GM19025 (cell line): ENCODE measurements around the gene SLC25A3.
A peak's percentile ranks its signal among the peaks of the same experiment; 100 is the strongest.
"Not testable (repeated sequence)": the region's sequence is repeated elsewhere in the genome, so short reads cannot be mapped to it uniquely, and the experiment has no call there.

ENCODE experiments used
- ATAC-seq: cut with Tn5 transposase; IDR thresholded peaks from one replicate; pipeline ENCODE4 v1.9.1; 2021; ENCODE audit warnings: mild to moderate bottlenecking, low read depth, moderate library complexity; ENCODE audit not compliant: unreplicated experiment

Gene SLC25A3

DNA sequence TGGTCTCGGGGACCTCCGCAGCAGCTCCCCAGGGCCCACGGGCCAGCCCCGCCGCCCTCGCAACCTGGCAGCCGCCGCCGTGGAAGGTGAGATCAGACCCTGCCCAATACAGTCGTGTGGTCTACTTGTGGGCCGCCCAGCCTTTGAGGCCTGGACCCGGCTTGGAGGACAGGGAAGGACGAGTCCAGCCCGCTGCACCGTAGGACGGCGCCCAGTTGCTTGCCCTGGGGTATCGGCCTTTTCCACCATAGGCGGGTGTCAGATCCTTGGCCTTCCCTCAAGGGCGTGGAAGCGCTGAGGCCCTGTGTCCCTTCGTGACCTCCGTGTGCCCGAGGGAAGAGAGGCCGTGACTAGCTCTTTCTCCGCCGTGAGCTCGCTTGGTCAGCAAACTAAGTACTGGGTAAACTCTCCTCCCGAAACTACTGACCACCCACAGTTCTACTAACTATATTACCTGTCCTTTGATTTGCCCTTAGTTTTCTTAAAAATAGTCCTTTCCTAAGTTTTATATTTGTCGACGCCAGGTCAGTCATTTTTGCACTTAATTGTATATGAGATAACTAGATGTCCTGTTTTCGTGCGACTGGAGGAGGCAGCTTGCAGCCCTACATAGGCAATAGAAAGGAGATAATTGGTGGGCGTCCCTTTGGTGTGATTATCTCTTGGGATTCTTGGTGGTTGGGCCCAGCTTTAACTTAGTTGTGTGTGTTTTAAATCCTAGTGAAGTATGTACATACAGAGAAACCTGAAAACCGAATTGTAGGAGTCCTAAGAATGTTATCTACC is 757 bp downstream of the SLC25A3 start:
- no peak for ATAC-seq

DNA sequence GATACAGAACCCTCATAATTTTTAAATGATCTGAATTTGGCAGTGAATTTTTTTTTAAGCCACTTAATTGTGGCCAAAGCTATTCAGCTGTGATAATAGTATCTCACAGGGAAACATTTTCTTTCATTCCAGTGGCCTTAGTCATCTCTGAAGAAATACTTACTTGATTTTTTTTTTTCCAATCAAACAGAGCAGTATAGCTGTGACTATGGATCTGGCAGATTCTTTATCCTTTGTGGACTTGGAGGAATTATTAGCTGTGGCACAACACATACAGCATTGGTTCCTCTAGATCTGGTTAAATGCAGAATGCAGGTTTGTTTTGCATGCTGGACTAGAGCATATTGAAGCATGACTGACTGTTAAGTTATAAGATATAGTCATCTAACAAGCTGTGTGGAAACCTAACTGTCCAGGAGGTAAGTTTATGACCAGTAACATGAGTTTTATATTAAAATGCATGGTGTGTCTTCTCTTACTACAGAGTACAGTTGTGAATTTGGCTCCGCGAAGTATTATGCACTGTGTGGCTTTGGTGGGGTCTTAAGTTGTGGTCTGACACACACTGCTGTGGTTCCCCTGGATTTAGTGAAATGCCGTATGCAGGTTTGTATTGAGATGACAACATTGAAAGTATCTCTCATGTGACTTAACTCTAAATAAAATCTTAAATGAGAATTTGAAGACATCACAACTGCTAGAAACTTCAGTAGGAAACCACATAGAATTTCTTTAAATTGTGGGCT is 1.9 kb downstream of the SLC25A3 start:
- ATAC-seq, result no peak

DNA sequence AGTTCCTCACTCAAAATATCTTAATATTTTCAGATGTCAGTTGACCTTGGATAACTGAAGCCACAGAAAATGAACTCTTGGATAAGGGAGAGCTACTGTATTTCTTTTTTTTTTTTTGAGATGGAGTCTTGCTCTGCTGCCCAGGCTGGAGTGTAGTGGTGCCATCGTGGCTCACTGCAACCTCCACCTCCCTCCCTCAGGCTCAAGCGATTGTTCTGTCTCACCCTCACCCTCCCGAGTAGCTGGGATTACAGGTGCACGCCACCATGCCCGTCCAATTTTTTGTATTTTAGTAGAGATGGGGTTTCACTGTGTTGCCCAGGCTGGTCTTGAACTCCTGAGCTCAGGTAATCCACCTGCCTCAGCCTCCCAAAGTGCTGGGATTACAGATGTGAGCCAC is 3.8 kb downstream of the SLC25A3 start:
- ATAC-seq, result not testable (repeated sequence)

DNA sequence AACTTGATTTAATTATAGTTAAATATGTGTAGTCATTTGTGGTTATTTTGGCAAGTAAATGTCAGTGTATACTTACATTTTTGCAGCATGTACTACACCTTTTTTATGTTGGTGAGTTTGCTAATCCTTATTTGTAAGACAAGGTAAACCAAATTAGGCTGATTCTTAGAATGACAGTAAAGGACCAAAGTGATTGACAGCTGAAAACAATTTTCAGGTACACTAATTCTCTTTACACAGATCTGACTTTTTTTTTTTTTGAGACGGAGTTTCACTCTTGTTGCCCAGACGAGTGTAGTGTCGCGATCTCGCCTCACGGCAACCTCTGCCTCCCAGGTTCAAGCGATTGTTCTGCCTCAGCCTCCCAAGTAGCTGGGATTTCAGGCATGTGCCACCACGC is 8.4 kb downstream of the SLC25A3 start:
- no peak for ATAC-seq

DNA sequence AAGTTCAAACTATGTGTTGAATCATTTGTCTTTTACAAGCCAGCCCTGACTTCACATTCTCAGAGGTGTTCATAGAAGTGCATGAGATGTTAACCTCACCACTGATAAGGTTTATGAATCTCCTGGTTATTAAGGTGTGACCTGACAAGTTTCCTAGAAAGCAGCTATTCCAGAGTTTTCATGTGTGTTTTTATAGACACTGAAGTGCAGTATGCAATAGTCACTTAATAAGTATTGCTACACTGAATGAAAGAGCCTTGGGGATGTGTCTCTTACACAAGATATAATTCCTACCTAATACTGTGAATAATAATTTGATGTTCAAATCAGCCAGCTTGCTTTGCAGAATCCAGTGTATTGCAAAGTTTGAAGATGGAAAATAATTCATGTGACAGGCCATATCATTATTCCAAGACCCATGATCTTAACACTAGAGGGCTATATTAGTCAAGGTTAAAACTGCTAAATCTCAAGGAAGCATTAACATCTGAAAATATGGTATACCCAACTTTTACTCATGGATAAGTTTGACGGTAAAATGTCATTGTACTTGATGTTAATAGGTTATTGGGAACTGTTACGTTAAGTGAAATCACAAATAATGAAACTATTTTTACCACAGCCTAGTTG is 13.0 kb downstream of the SLC25A3 start:
- ATAC-seq, result no peak

DNA sequence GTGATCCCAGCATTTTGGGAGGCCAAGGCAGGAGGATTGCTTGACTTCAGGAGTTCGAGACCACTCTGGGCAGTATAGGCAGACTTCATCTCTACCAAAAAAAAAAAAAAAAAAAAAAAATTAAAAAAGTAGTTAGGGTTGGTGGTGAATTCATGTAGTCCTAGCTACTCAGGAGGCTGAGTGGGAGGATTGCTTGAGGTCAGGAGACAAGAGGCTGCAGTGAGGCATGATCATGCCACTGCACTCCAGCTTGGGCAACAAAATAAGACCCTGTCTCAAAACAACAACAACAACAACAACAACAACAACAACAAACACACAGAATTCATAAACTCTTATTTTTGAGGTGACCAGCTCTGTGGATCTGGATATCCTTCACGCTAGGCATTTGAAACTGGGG is 17.1 kb downstream of the SLC25A3 start:
- ATAC-seq, result no peak

DNA sequence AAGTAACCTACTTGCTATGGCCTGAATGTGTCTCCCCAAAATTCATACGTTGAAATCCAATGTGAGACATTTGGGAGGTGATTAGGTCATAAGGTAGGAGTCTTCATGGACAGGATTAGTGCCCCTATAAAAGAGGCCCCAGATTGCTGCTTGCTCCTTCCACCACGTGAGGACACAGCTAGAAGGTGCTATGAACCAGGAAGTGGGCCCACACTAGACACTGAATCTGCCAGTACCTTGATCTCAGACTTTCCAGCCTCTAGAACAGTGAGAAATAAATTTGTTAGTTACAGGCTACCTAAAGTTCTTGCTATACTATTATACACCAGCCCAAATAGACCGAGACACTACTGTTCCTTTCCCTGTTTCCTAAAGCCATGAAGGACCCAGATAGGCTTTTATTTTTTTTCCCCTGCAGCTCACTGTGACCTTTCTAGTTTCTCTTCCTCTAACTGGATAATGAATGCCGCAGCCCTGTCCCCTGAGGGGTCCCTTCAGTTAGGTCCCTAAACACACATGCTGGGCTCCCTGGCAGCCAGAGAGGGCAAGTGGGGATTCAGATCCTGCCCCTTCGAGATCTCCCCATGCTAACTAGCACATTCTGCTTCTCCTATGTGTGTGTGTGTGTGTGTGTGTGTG is 19.3 kb downstream of the SLC25A3 start:
- ATAC-seq, result peak; percentile 82

DNA sequence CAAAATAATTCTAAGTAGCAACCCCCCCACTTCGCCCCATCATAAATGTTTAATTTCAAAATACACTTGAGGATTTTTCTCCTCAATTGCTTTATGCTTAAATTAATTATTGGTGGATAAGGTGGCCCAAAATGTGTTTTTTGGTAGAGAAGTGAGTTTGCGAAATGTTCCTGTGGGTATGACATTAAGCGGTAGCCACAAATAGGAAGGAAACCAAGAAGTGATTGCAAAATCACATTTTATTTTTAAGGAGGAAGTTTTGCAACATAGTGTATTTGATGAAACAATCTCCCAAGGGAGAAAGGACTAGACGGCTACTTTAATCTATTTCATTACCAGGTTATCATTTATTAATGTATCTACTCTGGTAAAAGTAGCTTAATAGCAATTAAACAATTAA is 25.5 kb downstream of the SLC25A3 start:
- no peak for ATAC-seq

DNA sequence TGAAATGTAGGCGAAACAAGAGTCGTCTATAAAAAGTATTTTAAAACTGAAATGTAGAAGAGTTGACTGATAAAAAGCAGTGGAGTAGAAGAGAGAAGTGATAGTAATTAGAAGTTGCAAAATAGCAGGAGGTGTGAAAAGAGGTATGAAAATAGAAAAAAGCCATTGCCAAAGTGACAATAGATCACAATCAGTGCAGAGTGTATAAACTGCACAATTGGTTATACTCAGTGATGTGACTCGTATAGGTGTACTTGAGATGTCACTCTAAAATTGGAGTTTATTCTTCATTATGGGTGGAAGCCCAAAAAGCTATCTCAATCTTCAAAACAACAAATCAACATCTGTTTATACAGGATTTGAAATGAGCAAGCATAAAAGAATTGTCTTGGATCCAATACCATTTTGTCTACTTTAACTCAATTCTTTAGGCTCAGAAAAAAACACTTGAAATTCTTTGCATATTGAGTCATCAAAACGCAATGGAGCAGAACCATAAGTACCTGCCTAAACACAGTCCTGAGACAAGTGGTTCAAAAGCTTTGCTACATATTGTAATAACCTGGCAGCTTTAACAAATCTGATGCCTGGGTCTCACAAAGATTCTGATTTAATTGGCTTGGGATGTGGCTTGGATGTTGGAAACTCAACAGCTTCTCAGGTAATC is 42.3 kb downstream of the SLC25A3 start:
- ATAC-seq, result peak; percentile 74

DNA sequence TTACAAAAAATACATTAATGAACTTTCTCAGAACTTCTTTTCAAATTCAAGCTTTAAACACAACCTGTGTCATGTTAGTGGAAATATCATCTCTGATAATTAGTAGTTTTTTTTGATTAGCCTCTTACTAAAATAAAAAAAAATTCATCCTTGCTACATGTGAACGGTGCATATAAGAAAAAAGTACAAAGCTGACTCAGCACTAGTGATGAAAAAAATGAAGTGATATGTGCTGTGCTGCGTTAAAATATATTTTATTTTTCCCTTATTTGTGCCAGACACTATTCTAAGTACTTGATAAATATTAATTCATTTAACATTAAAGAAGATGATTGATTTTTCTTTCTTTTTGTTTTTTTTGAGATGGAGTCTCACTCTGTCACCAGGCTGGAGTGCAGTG is 43.6 kb downstream of the SLC25A3 start:
- no peak for ATAC-seq

DNA sequence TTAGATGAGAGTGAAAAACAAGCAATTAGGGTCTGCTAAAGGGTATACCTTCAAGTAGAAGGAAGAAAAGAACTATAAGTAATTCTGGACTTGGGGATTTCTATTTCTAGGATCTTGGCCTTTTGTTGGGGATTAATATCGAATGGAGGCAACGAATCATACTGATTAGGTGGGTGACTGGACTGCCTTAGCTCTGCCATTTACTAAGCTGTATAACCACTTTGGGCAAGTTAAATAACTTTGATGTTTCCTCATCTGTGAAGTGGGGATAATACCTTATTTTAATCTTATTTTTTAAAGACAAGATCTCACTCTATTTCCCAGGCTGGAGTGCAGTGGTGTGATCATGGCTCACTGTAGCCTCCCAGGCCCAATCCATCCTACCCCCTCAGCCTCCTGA is 44.5 kb downstream of the SLC25A3 start:
- no peak for ATAC-seq

DNA sequence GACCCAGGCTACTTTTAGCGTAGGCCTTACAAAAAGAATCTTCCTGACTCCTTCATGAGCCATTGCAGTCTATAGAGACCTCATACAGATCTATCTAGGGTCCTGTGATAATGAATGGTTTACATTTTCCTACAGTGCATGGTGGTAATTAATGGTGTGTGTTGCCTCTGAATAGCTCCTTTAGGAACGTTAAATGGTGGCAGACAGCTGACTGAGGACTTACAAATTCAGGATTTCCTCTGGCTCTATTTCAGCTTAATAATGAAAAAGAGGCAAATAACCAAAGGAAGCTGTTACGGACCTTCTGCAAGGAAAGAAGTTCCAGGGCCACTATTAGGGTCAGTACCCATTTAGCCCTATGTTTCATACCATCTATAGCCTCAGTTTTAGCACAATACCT is 46.0 kb downstream of the SLC25A3 start:
- no peak for ATAC-seq

DNA sequence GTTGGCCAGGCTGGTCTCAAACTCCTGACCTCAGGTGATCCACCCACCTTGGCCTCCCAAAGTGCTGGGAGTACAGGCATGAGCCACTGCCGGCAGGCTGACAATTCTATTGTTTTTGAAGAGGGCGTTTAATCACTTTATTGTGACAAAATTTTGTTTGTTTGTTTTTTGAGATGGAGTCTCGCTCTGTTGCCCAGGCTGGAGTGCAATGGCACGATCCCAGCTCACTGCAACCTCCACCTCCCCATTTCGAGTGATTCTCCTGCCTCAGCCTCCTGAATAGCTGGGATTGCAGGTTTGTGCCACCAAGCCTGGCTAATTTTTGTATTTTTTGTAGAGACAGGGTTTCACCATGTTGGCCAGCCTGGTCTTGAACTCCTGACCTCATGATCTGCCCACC is 49.3 kb downstream of the SLC25A3 start:
- not testable (repeated sequence) for ATAC-seq

DNA sequence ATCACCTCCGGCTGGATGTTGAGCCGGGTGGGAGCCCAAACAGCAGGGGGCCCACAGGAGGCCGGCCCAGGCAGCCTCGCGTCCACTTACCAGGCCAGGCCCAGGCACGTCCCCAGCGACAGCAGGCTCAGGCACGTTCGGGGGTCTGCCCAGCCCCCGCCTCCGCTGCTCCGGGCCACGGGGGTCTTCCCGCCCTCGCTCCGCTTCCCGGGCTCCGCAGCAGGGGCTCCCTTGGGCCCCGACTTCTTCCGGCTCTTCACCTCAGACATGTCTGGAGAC is 50.9 kb downstream of the SLC25A3 start:
- ATAC-seq, result peak; percentile 13

DNA sequence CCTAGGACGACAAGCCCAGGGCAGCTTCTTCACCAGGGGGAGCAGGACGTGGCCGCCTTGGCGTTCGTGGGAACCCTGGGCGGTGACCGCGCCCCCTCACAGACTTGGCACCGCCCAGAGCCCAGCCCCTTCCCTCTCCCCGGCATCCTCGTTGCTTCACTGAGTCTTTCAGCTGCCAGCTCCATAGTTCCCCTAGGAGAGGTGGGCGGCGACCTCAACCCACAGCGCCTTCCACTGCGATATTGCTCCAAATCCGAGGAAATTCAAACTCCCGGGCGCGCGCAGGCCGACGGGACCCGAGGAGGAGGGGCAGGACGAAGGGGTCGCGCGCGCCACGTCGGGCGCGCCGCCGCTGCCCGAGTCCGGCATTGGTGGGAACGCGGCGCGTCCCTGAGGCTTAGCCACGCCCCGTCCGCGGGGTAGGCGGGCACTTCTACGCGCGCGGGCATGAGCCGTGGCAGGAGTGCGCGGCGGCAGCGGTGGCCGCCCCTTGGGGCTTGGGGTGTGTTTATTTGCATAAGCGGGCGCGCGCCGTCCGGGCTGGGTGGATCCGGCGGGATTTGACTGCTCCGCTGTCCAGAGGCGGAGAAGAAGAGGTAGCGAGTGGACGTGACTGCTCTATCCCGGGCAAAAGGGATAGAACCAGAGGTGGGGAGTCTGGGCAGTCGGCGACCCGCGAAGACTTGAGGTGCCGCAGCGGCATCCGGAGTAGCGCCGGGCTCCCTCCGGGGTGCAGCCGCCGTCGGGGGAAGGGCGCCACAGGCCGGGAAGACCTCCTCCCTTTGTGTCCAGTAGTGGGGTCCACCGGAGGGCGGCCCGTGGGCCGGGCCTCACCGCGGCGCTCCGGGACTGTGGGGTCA is 51.5 kb downstream of the SLC25A3 start, which contains the start of the genes APAF1 and IKBIP:
TSS of gene APAF1 (plus strand) at position 579 of the 860 bp plus-strand sequence. CDS start 3,070 bp downstream, outside the sequence.
TSS of gene IKBIP (minus strand) at position 77 of the 860 bp plus-strand sequence. CDS start 87 bp downstream, outside the sequence.
- peak; percentile 86 for ATAC-seq

DNA sequence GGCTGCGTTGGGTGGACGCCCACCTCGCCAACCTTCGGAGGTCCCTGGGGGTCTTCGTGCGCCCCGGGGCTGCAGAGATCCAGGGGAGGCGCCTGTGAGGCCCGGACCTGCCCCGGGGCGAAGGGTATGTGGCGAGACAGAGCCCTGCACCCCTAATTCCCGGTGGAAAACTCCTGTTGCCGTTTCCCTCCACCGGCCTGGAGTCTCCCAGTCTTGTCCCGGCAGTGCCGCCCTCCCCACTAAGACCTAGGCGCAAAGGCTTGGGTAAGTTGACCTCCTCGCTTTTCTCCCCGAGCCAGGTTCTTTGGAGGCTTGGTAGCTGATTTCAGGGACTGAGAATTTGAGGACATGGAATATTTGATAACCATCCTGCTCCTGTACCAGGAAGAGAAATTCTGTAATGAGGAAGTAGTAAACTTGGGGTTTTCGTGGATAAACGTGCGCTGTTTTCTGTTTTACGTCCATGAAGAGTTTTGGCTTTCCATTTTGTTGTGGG is 52.1 kb downstream of the SLC25A3 start:
- ATAC-seq, result no peak

DNA sequence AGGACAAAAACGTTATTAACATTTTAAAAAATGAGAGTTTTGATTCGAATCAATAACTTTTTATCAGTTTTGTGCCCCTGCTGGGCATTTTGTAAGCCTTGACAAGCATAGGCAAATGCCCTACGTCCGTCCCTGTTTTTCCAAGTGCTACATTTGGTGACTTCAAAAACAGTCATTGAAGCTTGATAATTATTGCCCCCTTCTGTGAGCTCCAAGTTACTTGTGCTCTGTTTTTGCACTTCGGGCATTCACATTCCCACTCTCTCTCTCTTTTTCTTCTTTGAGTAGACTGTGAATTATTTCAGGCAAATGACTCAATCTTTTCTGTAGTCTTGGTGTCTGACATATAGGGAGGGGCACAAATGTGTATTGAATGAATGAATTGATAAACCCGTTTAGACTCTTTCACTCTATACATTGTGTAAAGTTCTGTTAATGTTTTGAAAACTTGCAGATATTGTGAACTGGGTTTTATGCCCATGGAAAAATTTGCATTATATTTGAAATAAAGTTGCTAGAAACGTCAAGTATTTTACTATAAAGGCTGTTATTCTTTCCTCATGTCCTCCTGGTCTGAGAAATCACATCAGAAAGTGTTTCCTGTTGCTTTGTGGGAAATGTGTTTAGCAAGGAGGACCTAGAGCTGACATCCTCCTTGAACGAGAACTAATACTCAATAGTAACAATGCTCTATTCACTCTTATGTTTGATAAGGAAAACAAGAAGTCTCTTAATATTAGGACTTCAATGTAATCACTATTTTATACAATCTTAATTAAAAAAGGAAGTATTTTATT is 53.0 kb downstream of the SLC25A3 start:
- no peak for ATAC-seq

DNA sequence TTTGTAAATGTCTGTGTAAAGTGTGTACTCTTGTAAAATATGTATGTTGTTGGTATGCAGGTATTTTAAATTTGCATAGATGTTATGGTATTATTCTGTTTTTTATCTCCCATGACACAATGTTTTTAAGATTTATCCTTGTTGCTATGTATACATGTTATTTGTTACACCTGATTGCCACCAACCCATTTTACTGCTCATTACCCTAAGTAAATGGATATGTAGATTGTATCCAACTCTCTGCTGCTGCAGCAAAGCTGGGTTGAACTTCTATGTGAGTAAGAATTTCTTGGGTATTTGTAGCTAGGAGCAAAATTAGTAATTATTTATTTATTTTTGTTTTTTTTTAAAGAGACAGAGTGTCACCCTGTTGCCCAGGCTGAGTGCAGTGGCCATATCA is 57.8 kb downstream of the SLC25A3 start:
- no peak for ATAC-seq
